LNCAP (cell line): ENCODE data around the gene DPH7.

Source experiments
- TF ChIP-seq, protein P1 (sequence below): fragments of 450-650 bp; IDR thresholded peaks from 2 replicates; pipeline ENCODE4 v1.5.1; 2017; ENCODE audit warnings: mild to moderate bottlenecking

The DPH7 gene

DNA sequence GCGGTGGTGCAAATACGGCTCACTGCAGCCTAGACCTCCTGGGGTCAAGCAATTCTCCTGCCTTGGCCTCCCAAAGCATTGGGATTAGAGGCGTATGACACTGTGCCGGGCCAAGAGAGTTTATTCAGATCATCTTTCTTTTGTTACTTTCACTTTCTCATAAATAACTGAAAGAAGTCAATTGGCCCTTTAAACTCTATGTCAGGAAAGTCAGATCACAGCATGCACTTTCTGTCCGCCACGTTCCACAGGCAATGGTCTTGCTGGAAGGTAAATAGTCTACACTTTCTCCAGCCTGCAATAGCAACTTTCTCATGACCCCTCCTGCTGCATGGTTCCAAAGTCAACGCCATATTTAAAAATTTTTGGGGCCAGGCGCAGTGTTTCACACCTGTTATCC lies 20.2 kb upstream of the DPH7 start:
- TF ChIP-seq, protein P1, sequence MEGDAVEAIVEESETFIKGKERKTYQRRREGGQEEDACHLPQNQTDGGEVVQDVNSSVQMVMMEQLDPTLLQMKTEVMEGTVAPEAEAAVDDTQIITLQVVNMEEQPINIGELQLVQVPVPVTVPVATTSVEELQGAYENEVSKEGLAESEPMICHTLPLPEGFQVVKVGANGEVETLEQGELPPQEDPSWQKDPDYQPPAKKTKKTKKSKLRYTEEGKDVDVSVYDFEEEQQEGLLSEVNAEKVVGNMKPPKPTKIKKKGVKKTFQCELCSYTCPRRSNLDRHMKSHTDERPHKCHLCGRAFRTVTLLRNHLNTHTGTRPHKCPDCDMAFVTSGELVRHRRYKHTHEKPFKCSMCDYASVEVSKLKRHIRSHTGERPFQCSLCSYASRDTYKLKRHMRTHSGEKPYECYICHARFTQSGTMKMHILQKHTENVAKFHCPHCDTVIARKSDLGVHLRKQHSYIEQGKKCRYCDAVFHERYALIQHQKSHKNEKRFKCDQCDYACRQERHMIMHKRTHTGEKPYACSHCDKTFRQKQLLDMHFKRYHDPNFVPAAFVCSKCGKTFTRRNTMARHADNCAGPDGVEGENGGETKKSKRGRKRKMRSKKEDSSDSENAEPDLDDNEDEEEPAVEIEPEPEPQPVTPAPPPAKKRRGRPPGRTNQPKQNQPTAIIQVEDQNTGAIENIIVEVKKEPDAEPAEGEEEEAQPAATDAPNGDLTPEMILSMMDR: no peak

DNA sequence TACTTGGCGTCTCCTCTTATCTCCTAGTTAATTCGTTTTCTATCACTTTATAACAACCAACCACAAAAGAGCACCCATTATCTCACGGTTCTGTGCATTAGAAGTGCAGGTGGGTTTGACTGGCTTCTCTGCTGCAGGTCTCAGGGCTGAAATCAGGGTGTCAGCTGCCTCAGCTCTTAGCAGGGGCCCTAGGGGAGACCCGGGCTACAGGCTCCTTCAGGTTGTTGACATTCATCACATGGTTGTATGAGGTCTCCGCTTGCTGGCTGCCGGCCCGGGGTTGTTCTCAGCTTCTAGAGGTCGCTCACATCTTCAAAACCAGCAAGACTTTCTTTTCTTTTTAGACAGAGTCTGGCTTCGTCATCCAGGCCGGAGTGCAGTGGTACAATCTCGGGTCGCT lies 14.5 kb upstream of the DPH7 start:
- TF ChIP-seq, protein P1: no peak

DNA sequence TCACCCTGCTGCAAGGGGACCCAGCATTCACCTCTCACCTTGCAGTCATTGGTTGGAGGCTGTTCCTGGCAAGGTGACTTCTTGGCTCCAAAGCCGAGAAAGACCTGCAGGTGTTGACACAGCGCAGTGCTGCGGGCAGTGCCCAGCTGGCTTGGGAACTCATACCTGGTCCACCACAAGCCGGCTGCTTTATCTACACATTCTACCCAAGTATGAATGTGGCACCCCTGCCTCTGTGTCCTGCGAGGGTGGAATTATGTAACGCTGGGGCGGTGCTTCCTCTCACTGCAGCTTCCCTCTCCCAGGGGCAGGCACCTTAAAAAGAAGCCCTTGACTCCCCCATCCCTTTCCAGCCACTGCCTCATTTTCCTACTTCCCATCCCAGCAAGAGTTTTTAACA lies 14.0 kb upstream of the DPH7 start:
- TF ChIP-seq, protein P1: no peak

DNA sequence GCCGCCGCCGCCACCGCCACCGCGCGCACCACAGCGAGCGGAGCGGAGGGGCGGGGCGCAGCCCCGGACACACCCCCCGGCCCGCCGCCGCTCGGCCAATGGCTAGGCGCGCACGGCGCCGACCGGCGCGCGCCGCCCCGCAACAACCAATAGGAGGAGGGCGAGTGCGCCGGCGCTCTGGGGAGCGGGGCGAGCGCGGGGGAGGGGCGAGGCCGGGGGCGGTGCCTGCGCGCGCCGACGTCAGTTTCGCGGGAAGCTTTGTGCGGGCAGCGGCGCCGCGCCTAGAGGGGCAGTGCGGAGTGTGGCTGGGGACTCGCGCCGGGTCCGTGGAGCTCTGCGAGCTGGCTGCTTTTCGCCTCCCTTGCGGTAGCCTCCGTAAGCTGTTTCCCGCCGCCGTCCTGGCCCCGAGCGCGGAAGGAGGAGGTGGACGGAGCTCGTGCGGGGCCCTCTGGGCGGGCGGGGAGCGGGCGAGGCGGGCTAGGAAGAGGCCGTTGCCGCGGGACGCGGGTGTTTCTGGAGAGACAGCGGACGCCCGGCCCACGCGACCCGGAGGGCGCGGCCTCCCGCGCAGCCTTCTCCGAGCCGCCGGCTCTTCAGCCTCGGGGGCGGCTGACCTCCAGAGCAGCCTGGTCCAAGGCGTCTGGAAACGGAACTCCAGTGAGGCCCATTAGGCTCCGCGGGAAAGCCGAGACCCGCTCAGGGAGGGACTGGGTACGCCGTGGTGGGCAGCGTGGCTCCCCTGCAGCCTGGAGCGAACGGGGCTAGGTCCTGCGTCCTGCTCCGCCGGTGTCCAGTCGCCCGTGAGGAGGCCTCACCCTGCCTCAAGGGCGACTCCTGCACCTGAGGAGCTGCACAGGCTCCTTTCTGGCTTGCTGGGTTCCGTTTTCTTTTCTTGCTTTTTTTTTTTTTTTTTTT lies 12.0 kb upstream of the DPH7 start, which contains the start of gene ZMYND19:
Gene ZMYND19 (minus strand): TSS at position 44 of the 915 bp plus-strand sequence. CDS start 249 bp downstream, outside the sequence.
- TF ChIP-seq, protein P1: no peak

DNA sequence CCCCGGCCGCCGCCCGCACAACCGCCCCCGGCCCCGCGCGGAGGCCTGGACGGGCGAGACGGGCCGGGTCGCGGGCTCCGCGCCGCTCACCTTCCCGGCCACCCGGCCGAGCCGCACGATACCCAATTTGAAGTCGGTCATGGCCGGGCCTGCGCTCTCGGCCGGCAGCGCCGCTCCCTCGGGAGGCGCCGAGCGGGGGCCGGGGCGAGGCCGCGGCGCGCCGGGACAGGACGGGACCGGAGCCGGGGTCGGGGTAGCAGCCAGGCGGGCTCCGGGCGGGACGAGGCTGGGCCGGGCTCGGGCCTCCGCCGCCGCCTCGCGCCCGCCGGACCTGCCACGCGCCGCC lies 11.4 kb upstream of the DPH7 start:
- TF ChIP-seq, protein P1: no peak

DNA sequence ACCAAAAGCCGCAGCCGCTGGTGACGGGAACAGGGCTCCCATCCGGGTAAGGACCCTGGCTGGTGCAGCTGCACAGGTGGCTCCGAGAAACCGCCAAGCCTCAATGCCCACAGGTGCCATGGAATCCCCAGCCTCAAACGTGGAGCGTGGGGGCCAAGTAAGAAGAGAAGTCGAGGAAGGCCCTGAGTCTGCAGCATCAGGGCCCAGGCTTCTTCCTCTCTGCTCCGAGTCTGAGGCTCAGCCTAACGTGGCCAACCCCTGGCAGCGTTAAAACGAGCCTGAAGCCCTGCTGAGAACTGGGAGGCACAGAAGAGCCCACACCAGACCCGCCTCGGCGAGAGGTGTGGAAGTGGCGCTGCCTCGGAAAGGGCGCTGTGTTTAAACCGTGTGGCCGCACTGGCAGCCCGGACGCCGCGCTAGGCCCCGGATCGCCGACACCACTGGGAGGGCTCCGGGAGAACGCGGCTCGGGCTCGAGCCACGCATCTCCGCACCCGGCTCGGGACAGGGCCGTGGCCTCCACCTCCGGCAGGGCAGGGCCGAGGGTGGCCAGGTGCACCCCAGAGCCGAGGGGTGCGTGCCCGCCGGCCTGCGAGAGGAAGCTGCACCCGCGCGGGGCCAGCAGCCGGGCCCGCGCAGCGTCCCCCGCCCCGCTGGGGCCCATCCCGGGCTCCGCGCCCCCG lies 10.9 kb upstream of the DPH7 start:
- TF ChIP-seq, protein P1: no peak

DNA sequence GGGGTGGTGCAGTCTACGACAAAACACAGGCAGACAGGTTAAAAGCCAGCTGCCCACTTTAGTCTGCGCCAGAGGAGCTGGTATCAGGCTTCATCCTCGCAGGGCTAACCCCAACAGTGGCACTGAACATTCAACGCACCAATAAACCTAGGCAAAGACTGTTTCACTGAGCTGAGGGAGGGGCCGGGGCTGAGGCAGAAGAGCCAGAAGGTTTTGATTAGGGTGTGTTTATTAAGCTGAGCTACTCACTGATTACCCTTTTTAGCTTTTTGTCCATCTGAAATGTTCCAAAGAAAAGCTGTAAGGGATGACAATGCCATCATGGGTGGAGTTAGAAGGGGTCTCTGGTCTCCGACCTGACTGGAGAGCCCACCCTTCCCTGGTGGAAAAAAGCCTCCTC lies 10.2 kb upstream of the DPH7 start:
- TF ChIP-seq, protein P1: no peak
